ENCODE results near the gene CPEB1. TPM values are rescaled to one million over a fixed set of nuclear protein-coding genes. Genes with fewer than 3 reads are reported as not detected.
A peak's percentile ranks its signal among the peaks of the same experiment; 100 is the strongest.

Gene CPEB1
- total and polyA plus RNA-seq, 2 of the 13 experiments (the other 11 are each of a cell fraction or from before 2014, with no cell fraction given): 0.03 to 0.07 TPM

GRCh38 chr15:82535566-82536408, 111.4 kb downstream of the CPEB1 start (continued):
- 0 out of 4 replicates have a peak, but pooled peaks of 1 of the 2 experiments have one; percentile 25 for TF ChIP-seq NR2F1 (CRISPR knock-in tag; IDR thresholded peaks at IDR 0.05)
- TF ChIP-seq ZFYVE20 (CRISPR knock-in tag; IDR thresholded peaks at IDR 0.05; ENCODE audit: borderline replicate concordance, low read depth): no peak
- TF ChIP-seq SRSF9 (IDR thresholded peaks at IDR 0.05; ENCODE audit: borderline replicate concordance, insufficient read depth, low read depth, low read length, poor library complexity, severe bottlenecking): no peak
- no peak for TF ChIP-seq ZNF431 (CRISPR knock-in tag; IDR thresholded peaks at IDR 0.05; ENCODE audit: borderline replicate concordance, low read depth)
- no peak for TF ChIP-seq U2AF1 (optimal IDR thresholded peaks at IDR 0.05; ENCODE audit: low read depth, low read length)
- TF ChIP-seq BCL3 (CRISPR knock-in tag; IDR thresholded peaks at IDR 0.05): no peak
- peak; percentile 25; the same call in 1 of the 2 replicates for TF ChIP-seq TFAP4 (IDR thresholded peaks at IDR 0.05; ENCODE audit: borderline replicate concordance, low read depth)
- no peak for TF ChIP-seq CSRNP2 (CRISPR knock-in tag; conservative IDR thresholded peaks at IDR 0.05; ENCODE audit: low read depth)
- no peak for TF ChIP-seq POLR2AphosphoS2 (IDR thresholded peaks at IDR 0.05; ENCODE audit: low read depth, low read length)
- no peak for TF ChIP-seq ZNF605 (CRISPR knock-in tag; IDR thresholded peaks at IDR 0.05)
- no peak for TF ChIP-seq ZNF761 (CRISPR knock-in tag; conservative IDR thresholded peaks at IDR 0.05)
- no peak for TF ChIP-seq CREB1 (IDR thresholded peaks at IDR 0.05)
- no peak for TF ChIP-seq CREB1 (CRISPR knock-in tag; IDR thresholded peaks at IDR 0.05)
- no peak for TF ChIP-seq IRF2 (CRISPR knock-in tag; IDR thresholded peaks at IDR 0.05)
- no peak for TF ChIP-seq ZNF749 (CRISPR knock-in tag; IDR thresholded peaks at IDR 0.05; ENCODE audit: borderline replicate concordance)
- TF ChIP-seq TEF (CRISPR knock-in tag; IDR thresholded peaks at IDR 0.05): no peak
- TF ChIP-seq ZBTB37 (CRISPR knock-in tag; IDR thresholded peaks at IDR 0.05): no peak
- no peak for TF ChIP-seq ZNF839 (CRISPR knock-in tag; IDR thresholded peaks at IDR 0.05; ENCODE audit: borderline replicate concordance)
- TF ChIP-seq ZNF180 (CRISPR knock-in tag; IDR thresholded peaks at IDR 0.05; ENCODE audit: borderline replicate concordance, low read depth): no peak
- TF ChIP-seq SNRNP70 (IDR thresholded peaks at IDR 0.05; ENCODE audit: low read depth, low read length): no peak

Data from HepG2 (cell line).